ENCODE measurements around the gene PI4KA.

Gene PI4KA

GRCh38 chr22:20881869-20882815 lies 23.5 kb upstream of the PI4KA start:
- no peak for DNase-seq (ENCODE audit: low read depth in 2 of 2)

GRCh38 chr22:20881231-20881630 lies 22.6 kb upstream of the PI4KA start:
- DNase-seq (ENCODE audit: low read depth in 2 of 2) = no peak

DNA sequence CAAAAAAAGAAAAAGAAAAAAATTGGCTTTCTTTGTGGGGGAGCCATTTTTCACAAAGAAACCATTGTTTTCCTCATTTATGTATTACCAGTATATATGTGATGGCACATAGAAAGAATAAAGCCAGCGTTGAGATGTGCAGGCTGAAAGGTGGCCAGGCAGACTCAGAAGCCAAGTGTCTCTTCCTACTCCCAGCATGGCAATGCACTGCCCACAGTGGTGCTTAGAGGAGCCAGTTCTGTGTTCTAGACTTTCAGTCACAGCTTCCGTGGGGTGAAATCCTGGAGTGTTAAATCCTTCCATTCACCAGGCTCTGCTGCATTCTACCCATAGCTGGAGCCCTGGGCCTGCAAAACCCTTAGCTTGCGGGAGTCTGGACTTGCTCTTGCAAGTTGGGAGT lies 19.1 kb upstream of the PI4KA start:
- DNase-seq (ENCODE audit: low read depth in 2 of 2) = no peak

- DNase-seq (ENCODE audit: low read depth in 2 of 2) = no peak
These were observed 16.7 kb upstream of the PI4KA start for GRCh38 chr22:20875296-20875695.

GRCh38 chr22:20873214-20873613 lies 14.6 kb upstream of the PI4KA start:
- DNase-seq (ENCODE audit: low read depth in 2 of 2) = no peak

DNA sequence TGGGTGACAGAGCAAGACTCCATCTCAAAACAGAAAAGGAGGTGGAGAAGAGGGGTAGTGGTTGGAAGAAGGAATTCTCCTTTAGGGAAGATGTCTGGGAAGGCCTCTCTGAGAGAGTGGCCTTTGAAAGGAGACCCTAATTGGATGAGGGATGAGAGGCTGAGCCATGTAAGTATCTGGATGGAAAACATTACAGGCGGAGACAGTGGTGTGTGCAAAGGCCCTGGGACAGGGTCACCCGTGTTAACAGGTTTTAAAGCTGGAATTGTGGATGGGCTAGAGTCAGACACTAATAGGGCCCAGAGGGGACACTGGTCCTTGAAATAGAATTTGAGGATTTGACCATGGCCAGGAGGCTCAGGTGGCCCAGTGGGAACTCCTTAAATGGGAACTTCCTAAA lies 10.6 kb upstream of the PI4KA start:
- DNase-seq (ENCODE audit: low read depth in 2 of 2) = no peak

GRCh38 chr22:20868025-20868962 lies 9.7 kb upstream of the PI4KA start:
- no peak for DNase-seq (ENCODE audit: low read depth in 2 of 2)

GRCh38 chr22:20867179-20868024 lies 8.8 kb upstream of the PI4KA start:
- no peak for DNase-seq (ENCODE audit: low read depth in 2 of 2)

GRCh38 chr22:20866736-20867135 lies 8.1 kb upstream of the PI4KA start:
- no peak for DNase-seq (ENCODE audit: low read depth in 2 of 2)

DNA sequence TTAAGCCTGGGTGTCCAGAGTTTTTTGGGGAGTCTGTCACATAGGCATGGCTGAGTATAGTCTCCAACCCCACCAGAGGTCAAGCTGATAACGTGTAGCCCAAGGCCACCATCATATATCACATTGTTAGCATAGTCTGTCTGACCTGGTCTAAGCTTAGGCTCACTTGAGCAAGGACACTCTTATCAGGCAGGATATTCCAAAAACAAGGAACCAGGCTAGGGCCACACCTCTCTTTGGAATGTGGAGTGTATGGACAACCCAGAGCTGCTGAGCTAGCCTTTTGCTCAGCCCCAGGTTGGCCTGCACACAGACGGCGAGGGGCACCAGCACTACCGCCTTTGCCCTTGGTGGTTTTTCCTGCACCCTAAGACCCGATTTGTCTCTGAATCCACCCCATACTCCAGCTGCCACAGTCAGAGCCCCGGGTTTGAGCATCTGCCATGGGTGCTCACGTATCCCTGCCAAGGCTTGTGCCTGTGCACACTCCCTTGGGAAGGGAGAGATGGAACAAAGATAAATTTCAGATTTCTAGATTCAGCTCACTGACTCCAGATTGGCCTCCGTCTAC lies 7.3 kb upstream of the PI4KA start:
- DNase-seq (ENCODE audit: low read depth in 2 of 2) = no peak

DNA sequence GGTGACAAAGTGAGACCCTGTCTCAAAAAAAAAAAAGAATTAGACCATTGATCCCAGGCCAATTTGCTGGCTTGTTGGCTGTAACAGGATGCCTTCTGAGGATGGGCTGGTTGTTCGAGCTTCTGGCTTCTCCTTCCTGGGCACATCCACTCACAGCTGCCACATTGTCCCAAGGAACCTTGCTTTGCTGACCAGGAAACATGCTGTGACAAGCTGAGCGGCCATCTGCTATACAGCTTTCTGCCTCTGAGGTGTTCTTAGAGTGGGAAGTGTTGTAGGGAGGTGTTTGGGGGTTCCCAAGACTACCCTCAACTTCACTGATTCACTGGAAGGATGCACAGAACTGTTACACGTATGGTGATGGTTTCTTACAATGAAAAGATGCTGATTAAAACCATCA lies 6.7 kb upstream of the PI4KA start:
- DNase-seq (ENCODE audit: low read depth in 2 of 2) = no peak

GRCh38 chr22:20864186-20864908 lies 5.7 kb upstream of the PI4KA start:
- no peak for DNase-seq (ENCODE audit: low read depth in 2 of 2)

DNA sequence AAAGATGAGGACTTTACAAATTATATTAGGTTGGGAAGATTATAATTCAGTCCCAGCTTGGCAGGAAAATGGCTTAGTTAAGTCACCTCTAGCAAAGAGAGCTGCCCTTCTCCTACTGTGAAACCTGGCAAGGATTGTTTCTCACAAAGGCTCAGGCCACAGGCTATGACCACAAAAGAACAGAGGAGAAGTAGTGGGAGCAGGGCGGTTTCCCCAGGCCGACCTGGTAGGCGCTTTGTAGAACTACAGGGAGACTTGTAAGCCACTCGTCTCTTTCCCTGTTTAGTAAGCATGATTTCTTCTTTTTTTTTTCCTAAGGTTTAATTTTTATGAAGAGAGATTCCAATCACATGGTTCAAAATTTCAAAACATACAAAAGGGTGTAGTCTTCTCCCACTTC lies 4.8 kb upstream of the PI4KA start:
- no peak for DNase-seq (ENCODE audit: low read depth in 2 of 2)

- no peak for DNase-seq (ENCODE audit: low read depth in 2 of 2)
These were observed 3.9 kb upstream of the PI4KA start for GRCh38 chr22:20862540-20862939.

- no peak for DNase-seq (ENCODE audit: low read depth in 2 of 2)
These were observed 1.0 kb upstream of the PI4KA start for GRCh38 chr22:20859615-20860014.

DNA sequence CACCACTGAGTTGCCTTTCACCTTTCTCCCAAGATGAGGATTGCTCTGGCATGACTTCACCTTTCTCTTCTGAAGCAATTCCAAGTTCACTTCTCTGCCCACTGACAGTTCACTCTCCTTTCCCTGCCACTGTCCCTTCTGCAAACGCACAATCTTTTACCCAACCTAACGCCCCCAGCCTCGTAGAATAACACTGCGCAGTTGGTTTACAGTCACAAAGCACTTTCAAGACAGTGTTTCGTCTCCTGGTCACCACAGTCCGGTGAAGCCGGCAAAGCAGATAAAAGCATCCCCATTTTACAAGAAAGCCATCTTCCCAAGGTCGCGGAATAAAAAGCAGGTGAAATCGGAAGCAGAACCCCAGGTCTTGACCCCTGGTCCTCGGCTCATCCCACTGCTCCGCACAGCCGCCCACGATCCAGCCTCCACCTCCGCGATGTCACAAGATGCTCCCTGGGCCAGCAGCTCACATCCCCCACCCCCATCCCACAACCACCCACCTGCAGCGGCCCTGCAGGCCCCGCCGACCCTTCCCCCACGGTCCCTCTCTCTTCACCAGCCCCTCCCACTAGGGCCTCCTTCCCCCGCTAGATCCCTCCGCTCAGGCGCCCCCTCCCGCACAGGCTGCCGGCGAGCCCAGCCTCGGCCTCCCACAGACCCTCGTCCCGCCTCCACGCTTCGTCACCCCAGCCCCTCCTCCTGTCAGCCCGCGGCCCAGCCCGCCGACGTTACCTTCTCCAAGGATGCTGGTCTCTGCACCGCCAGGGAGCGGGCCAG lies 585 bp downstream of the PI4KA start:
- DNase-seq (ENCODE audit: low read depth in 2 of 2) = peak; percentile 77 to 84

GRCh38 chr22:20857247-20857643 lies 1.4 kb downstream of the PI4KA start:
- no peak for DNase-seq (ENCODE audit: low read depth in 2 of 2)

DNA sequence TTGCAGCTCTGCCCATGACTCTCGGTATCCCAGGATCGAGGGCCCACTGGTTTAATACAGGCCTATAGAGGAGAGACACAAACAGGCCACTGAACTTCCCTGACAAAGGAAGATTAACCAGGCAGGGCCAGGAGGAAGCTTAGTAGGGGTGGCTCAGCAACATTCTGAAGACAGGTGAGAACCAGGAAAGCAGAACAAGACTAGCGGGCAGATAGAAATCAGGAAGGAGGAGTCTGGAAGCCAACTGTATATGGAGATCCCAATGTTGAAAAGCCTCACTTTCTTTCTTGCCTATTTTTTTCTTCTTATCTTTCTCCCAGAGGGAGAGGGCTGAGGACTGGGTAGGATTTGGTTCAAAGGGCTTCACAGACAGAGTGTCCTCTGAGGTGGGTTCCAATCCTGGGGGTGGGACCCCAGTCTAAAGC lies 5.4 kb downstream of the PI4KA start:
- no peak for DNase-seq (ENCODE audit: low read depth in 2 of 2)

DNA sequence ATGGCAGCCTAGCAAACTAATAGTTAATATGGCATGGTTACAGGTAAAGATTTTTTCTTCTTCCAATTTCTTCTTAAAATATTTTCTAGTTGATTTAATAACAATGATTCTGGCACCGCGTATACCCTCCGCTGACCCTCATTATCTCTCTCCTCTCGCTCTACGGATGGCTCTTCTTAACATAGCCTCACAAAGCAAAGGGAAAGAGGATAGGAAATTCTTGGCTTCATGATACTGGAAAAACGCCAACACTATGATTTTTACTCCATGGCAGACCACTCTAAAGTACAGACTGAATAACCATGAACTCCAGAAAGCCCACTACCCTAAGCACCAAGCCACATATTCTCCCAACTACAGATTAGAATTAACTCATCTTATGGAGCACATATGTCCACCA lies 6.1 kb downstream of the PI4KA start:
- DNase-seq (ENCODE audit: low read depth in 2 of 2) = no peak

DNA sequence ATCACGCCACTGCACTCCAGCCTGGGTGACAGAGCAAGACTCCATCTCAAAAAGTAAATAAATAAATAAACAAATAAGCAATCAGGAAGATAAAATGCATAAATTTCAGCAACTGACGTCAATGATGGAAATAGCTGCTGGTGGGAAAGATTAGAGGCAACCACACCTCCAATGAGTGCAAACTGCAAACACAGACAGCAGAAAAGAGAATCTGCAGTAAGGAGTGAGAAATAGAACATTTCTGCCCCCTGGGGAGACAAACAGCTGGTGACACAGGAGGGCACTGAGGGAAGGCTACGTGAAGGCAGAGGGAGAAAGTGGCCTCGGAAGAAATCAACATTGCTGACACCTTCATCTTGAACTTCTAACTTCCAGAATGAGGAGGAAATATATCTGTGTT lies 6.5 kb downstream of the PI4KA start:
- DNase-seq (ENCODE audit: low read depth in 2 of 2) = no peak
